Liver (tissue), 3 donors: ENCODE data around the gene DAPK2.

Experiments used
- CTCF ChIP-seq: fragments of 150-350 bp; IDR thresholded peaks from 2 replicates; pipeline ENCODE4 v1.5.1; 2017; ENCODE audit warnings: improper control_type of control experiment, low read depth, low read length; ENCODE audit not compliant: missing input control
- FOXA1 ChIP-seq: IDR thresholded peaks from 2 replicates; pipeline ENCODE4 v1.6.1; 2016; ENCODE audit warnings: antibody characterized with exemption
- GABPA ChIP-seq, 2 donors: IDR thresholded peaks in 1 of 2; conservative IDR thresholded peaks in 1 of 2; 2 replicates each; pipeline ENCODE4 v1.6.1; 2016; ENCODE audit warnings: antibody characterized with exemption in 2 of 2, mild to moderate bottlenecking in 1 of 2, moderate library complexity in 1 of 2
- JUND ChIP-seq, 2 donors: IDR thresholded peaks; 2 replicates each; pipeline ENCODE4 v1.6.1; 2016; ENCODE audit warnings: antibody characterized with exemption in 2 of 2
- NR2F2 ChIP-seq: IDR thresholded peaks from 2 replicates; pipeline ENCODE4 v1.6.1; 2016; ENCODE audit warnings: antibody characterized with exemption
- donor health status: healthy.
- donor health status: healthy.

DNA sequence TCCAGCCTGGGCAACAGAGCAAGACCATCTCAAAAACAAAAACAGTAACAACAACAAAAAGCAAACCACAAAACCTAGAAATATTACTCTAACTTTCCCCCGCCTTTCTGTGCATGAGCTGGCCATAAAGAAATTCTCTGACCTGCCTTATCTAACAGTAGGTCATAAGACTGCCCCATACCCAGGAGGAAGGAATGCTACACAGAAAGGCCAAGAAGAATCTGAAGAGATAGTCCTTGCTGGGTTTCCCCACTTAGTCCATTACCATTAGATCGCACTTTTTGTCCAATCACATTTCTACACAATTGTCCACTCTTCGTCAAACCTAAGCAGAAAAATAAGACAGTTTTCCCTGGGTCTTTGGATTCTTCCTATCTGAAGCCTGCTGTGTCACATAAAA is 23.8 kb upstream of the DAPK2 start:
- TF ChIP-seq NR2F2 (no peak), CTCF (no peak), GABPA (IDR thresholded peaks at IDR 0.05 in 1 of 2, conservative IDR thresholded peaks at IDR 0.05 in 1 of 2) (no peak), FOXA1 (no peak), JUND (IDR thresholded peaks at IDR 0.05) (no peak)
